B cell (primary cell): Measurements from ENCODE around the gene OVCH2. TPM values are rescaled to one million over a fixed set of nuclear protein-coding genes. Genes with fewer than 3 reads are reported as not detected.
"Not testable (repeated sequence)": the region's sequence is repeated elsewhere in the genome, so short reads cannot be mapped to it uniquely, and the experiment has no call there.

ENCODE experiments used
- ATAC-seq: fragments of 200-7000 bp; cut with Tn5 transposase; one replicate; pipeline ENCODE4 v1.10.0; 2021; ENCODE audit warnings: low read depth, mild to moderate bottlenecking, moderate number of reproducible peaks, moderate library complexity
- CTCF ChIA-PET: fragments of 350-600 bp; sonication (Branson Sonifier 250); formaldehyde crosslinking; loops from one replicate; lab custom pipeline; 2021; ENCODE audit warnings: antibody characterized with exemption, inconsistent platforms; lab: Charles Lee
- POLR2A ChIA-PET: fragments of 350-600 bp; sonication (Branson Sonifier 250); formaldehyde crosslinking; loops from one replicate; lab custom pipeline; 2021; ENCODE audit warnings: antibody characterized with exemption; lab: Charles Lee
- DNase-seq: peaks from one replicate; pipeline ENCODE4 v3.0.0; 2013
- H2AFZ ChIP-seq: 2 replicates; pipeline ENCODE4 v1.6.1; 2012; ENCODE audit warnings: mild to moderate bottlenecking, low read depth, low read length; ENCODE audit not compliant: insufficient read depth, poor library complexity, severe bottlenecking
- H3K27ac ChIP-seq, 2 donors: 1 replicate in 1 of 2; 2 replicates in 1 of 2; pipeline ENCODE4 v1.5.1; 2012 to 2013; ENCODE audit warnings: low read length in 2 of 2, mild to moderate bottlenecking in 2 of 2, moderate library complexity in 1 of 2
- H3K27me3 ChIP-seq, 4 experiments: fragments of 200-600 bp in 1 of 4; sonication (generic) in 1 of 4; replicated peaks in 1 of 4; 1 replicate in 2 of 4; 2 replicates in 2 of 4; pipeline versions ENCODE4 v1.6.1 to v1.7.0; 2013 to 2016; ENCODE audit warnings: low read length in 3 of 4, mild to moderate bottlenecking in 2 of 4, mixed read lengths in 1 of 4, moderate library complexity in 1 of 4; ENCODE audit not compliant: insufficient read depth in 4 of 4, control insufficient read depth in 3 of 4; ENCODE audit errors: control extremely low read depth in 1 of 4
- H3K36me3 ChIP-seq, 2 experiments: replicated peaks in 1 of 2; 1 replicate in 1 of 2; 2 replicates in 1 of 2; pipeline versions ENCODE4 v1.6.1 to v1.7.1; 2013; ENCODE audit warnings: low read length in 1 of 2; ENCODE audit not compliant: insufficient read depth in 2 of 2, control insufficient read depth in 1 of 2; ENCODE audit errors: control extremely low read depth in 1 of 2, extremely low read depth in 1 of 2
- H3K4me1 ChIP-seq, 2 donors: fragments of 200-600 bp in 1 of 2; sonication (generic) in 1 of 2; 1 replicate in 1 of 2; 2 replicates in 1 of 2; pipeline versions ENCODE4 v1.5.1 to v1.6.1; 2013 to 2017; ENCODE audit warnings: low read length in 2 of 2; ENCODE audit not compliant: control insufficient read depth in 2 of 2, insufficient read depth in 2 of 2
- H3K4me2 ChIP-seq: replicated peaks from 2 replicates; pipeline ENCODE3; 2012; ENCODE audit warnings: mild to moderate bottlenecking, low read depth, low read length; ENCODE audit not compliant: poor library complexity, severe bottlenecking
- H3K4me3 ChIP-seq, 5 experiments: fragments of 200-600 bp in 1 of 5; sonication (generic) in 1 of 5; 1 replicate in 3 of 5; 2 replicates in 2 of 5; pipeline versions ENCODE4 v1.5.1 to v1.7.0; 2011 to 2016; ENCODE audit warnings: low read length in 4 of 5, mild to moderate bottlenecking in 4 of 5, low read depth in 2 of 5, control low read depth in 1 of 5, moderate library complexity in 1 of 5; ENCODE audit not compliant: insufficient read depth in 1 of 5; ENCODE audit errors: control extremely low read depth in 1 of 5, extremely low read depth in 1 of 5
- H3K79me2 ChIP-seq: fragments of 200-600 bp; sonication (generic); one replicate; pipeline ENCODE4 v1.6.0; 2016; ENCODE audit warnings: low read length; ENCODE audit not compliant: control insufficient read depth, insufficient read depth
- H3K9ac ChIP-seq: fragments of 200-600 bp; sonication (generic); 2 replicates; pipeline ENCODE4 v1.6.1; 2017; ENCODE audit warnings: mild to moderate bottlenecking, low read length, moderate library complexity
- H3K9me3 ChIP-seq, 3 donors: one replicate each; pipeline versions ENCODE4 v1.6.1 to v1.7.1; 2013; ENCODE audit warnings: low read length in 2 of 3; ENCODE audit not compliant: control insufficient read depth in 2 of 3, insufficient read depth in 1 of 3; ENCODE audit errors: control extremely low read depth in 1 of 3
- H4K20me1 ChIP-seq: 2 replicates; pipeline ENCODE4 v1.6.0; 2012; ENCODE audit warnings: mild to moderate bottlenecking, low read length; ENCODE audit not compliant: insufficient read depth, control insufficient read depth, poor library complexity, severe bottlenecking
- H3K27ac Mint-ChIP-seq: one replicate; pipeline ENCODE4 v1.8.0; 2021; ENCODE audit warnings: mixed read lengths
- H3K27me3 Mint-ChIP-seq: one replicate; pipeline ENCODE4 v1.8.0; 2021; ENCODE audit warnings: mixed read lengths
- H3K4me1 Mint-ChIP-seq: one replicate; pipeline ENCODE4 v1.8.0; 2021; ENCODE audit warnings: mixed read lengths
- H3K4me3 Mint-ChIP-seq: one replicate; pipeline ENCODE4 v1.8.0; 2021; ENCODE audit warnings: mixed read lengths
- H3K9me3 Mint-ChIP-seq: one replicate; pipeline ENCODE4 v1.8.0; 2022; ENCODE audit warnings: mixed read lengths; ENCODE audit not compliant: insufficient read depth
- CTCF ChIP-seq: fragments of 200-600 bp; IDR thresholded peaks from one replicate; pipeline ENCODE4 v1.8.0; 2022; ENCODE audit warnings: antibody characterized with exemption, mild to moderate bottlenecking
- EZH2 ChIP-seq: IDR thresholded peaks from 2 replicates; pipeline ENCODE4 v1.6.1; 2012; ENCODE audit warnings: borderline replicate concordance, low read depth, mild to moderate bottlenecking, moderate library complexity, low read length; ENCODE audit not compliant: insufficient read depth, poor library complexity, severe bottlenecking
- WGBS: methylation state at CpG from one replicate; pipeline ENCODE4 v1.1.5; 2013; ENCODE audit warnings: missing lambda C conversion rate; ENCODE audit not compliant: insufficient coverage; 5-methylcytosine and 5-hydroxymethylcytosine counted together
- intact Hi-C: fragments of 100-400 bp; cut with micrococcal nuclease; formaldehyde crosslinking; loops from one replicate; pipeline ENCODE4 v1.10.0; 2022
- polyA plus RNA-seq: library from polyadenylated mRNA; depleted of rRNA; stranded (reverse); fragments of >200 nt; gene quantifications from 2 replicates; pipeline ENCODE4 v1.2.3, GENCODE V29; 2012
- total RNA-seq, 2 donors: library from RNA; stranded (reverse); fragments of 120-200 nt in 1 of 2; gene quantifications; 1 replicate in 1 of 2; 2 replicates in 1 of 2; pipeline versions ENCODE4 v1.2.3 to v1.2.4, GENCODE V29; 2013 to 2022

OVCH2 gene
- total and polyA plus RNA-seq, 2 donors (not counting 1 experiment from before 2014, with no cell fraction given): not detected

- H3K36me3 ChIP-seq, POLR2A ChIA-PET, H4K20me1 ChIP-seq, H3K27me3 Mint-ChIP-seq, ATAC-seq, H3K4me1 Mint-ChIP-seq, H3K4me2 ChIP-seq, H3K27ac ChIP-seq, H3K27ac Mint-ChIP-seq, H3K9ac ChIP-seq, H3K27me3 ChIP-seq, DNase-seq, H3K9me3 ChIP-seq, H3K79me2 ChIP-seq, H3K9me3 Mint-ChIP-seq, H3K4me1 ChIP-seq, H3K4me3 Mint-ChIP-seq, CTCF ChIA-PET, intact Hi-C loops, H2AFZ ChIP-seq, H3K4me3 ChIP-seq: not testable (repeated sequence)
- WGBS: 100% methylated on average over 4 of the region's 16 CpGs
Measured at GRCh38 chr11:7663531-7663930, 42.7 kb downstream of the OVCH2 start.

GRCh38 chr11:7657306-7658025 lies 48.8 kb downstream of the OVCH2 start:
- no peak overlapping the region for H3K4me2 ChIP-seq
- H3K9me3 ChIP-seq: peaks cover 0 to 4% (median 0%) of the 10 kb centered on the region in 3 donors
- no peaks in the 10 kb centered on the region for H3K4me1 Mint-ChIP-seq
- H3K9me3 Mint-ChIP-seq: no peaks in the 10 kb centered on the region
- H2AFZ ChIP-seq: no peak overlapping the region
- POLR2A ChIA-PET: interaction anchor here (1.0 kb wide), 1 partner anchor 16 kb away, joined by 6 read pairs; the partner anchor contains the start of gene CYB5R2
- H3K27ac Mint-ChIP-seq: no peak overlapping the region
- H3K4me3 ChIP-seq: no peak overlapping the region
- H3K27ac ChIP-seq: no peak overlapping the region
- no peak for TF ChIP-seq CTCF
- no peak for TF ChIP-seq EZH2
- H3K36me3 ChIP-seq: peaks cover 0 to 36% of the 10 kb centered on the region in 2 experiments
- no peak overlapping the region for H3K9ac ChIP-seq
- intact Hi-C loops: loop anchor here (2.0 kb wide), 1 partner anchor 305 kb away; no protein-coding TSS in a partner anchor
- no peaks in the 10 kb centered on the region for H3K4me1 ChIP-seq
- peak; percentile 39 for ATAC-seq
- DNase-seq: peak; percentile 41
- H3K27me3 Mint-ChIP-seq: no peaks in the 10 kb centered on the region
- no peak overlapping the region for H3K4me3 Mint-ChIP-seq
- CTCF ChIA-PET: interaction anchor here (0.8 to 1.9 kb wide), 12 partner anchors 8 to 559 kb away, joined by 3 to 27 read pairs (median 4); partner anchors contain the start of gene PPFIBP2
- 77% methylated on average over 14 of the region's 15 CpGs for WGBS
- no peaks in the 10 kb centered on the region for H4K20me1 ChIP-seq
- no peaks in the 10 kb centered on the region for H3K27me3 ChIP-seq
- no peaks in the 10 kb centered on the region for H3K79me2 ChIP-seq
